CD1c-positive myeloid dendritic cell (primary cell): ENCODE results near the gene HEPACAM2.

ENCODE experiments used
- DNase-seq: peaks from one replicate; pipeline ENCODE4 v3.0.0-alpha.2; 2016; ENCODE audit errors: extremely low spot score

HEPACAM2 gene

DNA sequence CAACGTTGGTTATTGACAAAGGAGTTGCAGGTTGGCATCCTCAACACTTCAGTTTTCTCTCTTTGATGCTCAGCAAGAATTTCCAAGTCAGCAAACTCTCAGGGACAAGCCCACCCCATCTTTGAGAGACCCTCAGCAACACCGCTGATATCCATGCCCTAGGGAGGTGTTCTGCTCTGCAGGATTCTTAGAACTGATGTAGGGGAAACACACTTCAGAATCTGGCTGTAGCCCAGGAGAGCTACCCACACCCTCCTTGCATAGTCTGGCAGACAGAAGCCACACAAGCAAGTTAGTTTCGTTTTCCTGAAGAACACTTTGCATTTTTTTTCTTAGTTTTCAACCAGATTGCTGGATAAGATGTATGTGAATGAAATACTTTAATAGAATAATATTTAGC, 78.9 kb downstream of the HEPACAM2 start:
- peak; percentile 58 for DNase-seq

DNA sequence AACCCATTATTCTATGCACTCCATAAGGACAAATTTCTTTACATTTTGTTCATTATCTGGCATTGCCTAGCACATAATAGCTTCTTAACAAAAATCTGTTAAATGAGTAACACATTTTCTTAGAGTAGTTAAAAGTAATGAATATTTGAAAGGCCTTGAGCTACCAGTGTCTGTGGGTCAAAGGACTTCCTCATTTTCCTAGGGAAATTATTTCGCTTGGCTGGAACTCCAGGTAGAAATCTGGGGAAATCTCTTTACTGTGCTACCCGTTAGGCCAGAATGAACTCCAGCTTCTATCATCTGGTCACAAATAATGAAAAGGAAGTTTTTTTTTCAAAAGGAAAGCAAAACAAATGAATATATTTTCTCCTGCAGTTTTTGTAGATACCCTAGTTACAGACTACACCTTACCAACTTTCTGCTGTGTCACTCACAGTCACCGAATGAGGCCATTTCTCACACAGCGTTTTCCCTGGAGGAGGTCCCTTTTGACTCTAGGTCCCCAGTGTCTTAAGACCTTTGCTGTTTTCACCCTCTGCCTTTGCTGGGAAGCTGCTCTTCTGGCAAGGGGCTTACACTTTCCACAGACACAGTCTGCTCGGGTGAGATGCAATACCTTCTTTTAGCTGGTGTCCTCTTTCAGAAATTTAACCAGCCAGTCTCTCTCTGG, 79.7 kb downstream of the HEPACAM2 start:
- DNase-seq = peak; percentile 42

DNA sequence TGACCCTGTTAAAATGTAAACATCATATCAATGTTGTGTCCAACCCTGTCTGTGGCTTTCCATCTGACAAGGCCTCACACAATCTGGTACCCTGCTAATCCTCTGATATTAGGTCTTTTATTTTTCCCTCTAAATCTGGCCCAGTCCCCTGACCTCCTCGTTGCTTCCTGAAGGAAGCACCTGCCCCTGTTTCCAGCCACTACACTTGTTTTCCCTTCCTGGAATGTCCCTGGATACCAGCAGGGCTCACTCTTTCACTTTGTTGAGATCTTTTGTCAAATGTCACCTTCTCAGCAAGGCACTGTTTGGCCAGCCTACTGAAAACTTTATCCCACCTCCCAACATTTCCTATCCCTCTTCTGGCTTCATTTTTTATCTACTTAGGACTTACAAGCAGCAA, 80.2 kb downstream of the HEPACAM2 start:
- no peak for DNase-seq

DNA sequence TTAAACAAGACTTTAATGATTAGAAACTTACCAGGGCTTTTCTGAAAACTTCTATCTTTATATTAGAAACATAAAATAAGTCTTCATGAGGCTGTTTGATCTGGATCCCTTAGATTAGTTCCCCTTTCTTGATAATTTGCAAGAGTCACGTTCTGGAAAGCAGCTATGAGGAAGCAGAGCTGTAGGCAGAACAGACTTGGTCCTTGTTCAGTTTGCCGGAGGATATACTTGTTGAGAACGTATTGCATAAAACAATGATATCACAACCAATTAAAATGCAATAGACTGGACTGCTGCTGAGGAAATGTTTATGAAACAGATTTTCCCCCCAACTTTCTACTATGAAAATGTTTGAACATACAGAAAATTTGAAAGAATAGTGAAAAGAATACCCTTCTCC, 80.9 kb downstream of the HEPACAM2 start:
- DNase-seq = peak; percentile 78

DNA sequence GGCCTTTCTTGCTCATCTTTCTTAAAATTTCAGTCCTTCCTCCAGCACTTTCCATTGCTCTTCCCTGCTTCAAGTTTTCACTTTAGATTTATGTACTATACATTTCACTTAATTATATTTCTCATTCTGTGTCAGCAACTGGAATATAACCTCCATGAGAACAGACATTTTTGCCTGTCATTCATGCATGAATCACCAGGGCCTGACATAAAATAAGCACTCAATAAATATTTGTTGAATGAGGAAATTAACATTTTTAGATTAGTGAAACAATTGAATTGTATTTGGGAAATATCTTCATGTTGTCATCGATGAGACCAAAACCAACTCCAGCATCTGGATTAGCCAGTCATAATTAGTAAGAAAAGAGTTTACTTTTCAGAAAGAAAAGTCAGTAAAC, 84.1 kb downstream of the HEPACAM2 start:
- DNase-seq = no peak

DNA sequence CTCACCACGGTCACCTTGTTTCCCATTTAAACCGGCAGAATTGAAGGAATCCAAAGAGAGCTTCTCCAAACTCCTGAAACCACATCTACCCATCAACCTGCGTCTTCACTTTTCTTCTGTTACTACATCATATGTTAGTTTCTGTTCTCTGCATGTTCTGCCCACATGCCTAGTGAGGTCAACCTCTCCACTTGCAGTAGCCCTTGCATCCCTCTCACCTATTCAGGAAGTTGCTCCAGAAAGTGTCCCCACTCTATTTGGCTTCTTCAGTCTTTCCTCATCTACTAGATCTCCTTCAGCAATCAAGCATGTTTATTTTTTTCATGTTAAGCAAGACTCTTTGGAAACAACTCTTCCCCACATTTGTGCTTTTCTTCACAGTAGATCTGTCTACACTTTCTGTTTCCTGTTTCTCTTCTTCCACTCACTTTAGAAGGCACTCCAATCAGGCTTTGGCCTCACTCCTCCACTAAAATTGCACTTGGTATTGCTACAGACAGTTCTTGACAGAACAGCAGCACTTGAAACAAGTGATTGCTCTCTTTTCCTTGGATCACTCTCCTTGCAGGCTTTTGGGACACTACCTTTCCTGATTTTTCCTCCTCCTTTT, 85.6 kb downstream of the HEPACAM2 start:
- no peak for DNase-seq

DNA sequence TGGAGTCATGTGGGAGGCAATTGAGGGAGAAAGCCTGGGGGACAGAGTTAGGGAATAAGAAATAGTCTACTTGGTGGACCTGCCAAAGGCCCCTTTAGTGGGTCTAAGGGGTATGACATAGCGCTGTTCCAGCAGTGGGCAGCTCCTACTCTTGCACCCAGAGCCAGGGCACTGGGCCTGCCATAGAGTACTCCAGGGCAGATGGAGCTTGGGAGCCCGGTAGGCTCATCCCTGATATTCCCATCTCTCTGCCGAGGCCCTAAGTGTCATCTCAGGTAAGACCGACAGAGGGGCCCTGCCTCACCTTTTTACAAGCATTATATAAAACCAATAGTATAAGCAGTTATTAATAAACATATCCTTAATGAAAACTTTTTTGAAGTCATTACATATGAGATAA, 87.7 kb downstream of the HEPACAM2 start:
- no peak for DNase-seq
